ENCODE data around the gene MCM9.
A peak's percentile ranks its signal among the peaks of the same experiment; 100 is the strongest.

Gene MCM9

GRCh38 chr6:118931436-118931835, 3.5 kb downstream of the MCM9 start:
- no peak for DNase-seq

- DNase-seq: no peak
These were observed 4.3 kb downstream of the MCM9 start for GRCh38 chr6:118930680-118931079.

- no peak for DNase-seq
These were observed 11.9 kb downstream of the MCM9 start for GRCh38 chr6:118923035-118923434.

- no peak for DNase-seq
These were observed 13.9 kb downstream of the MCM9 start for GRCh38 chr6:118921084-118921483.

- no peak for DNase-seq
These were observed 16.6 kb downstream of the MCM9 start for GRCh38 chr6:118918329-118918725.

GRCh38 chr6:118917546-118918328, 17.2 kb downstream of the MCM9 start:
- no peak for DNase-seq

GRCh38 chr6:118914598-118914997, 20.4 kb downstream of the MCM9 start:
- no peak for DNase-seq

- DNase-seq: no peak
These were observed 21.8 kb downstream of the MCM9 start for GRCh38 chr6:118913161-118913560.

- no peak for DNase-seq
These were observed 22.3 kb downstream of the MCM9 start for GRCh38 chr6:118912646-118913045.

- DNase-seq: no peak
These were observed 26.5 kb downstream of the MCM9 start for GRCh38 chr6:118908441-118908840.

GRCh38 chr6:118905851-118906250, 29.1 kb downstream of the MCM9 start:
- DNase-seq: no peak

GRCh38 chr6:118905084-118905483, 29.9 kb downstream of the MCM9 start:
- no peak for DNase-seq

GRCh38 chr6:118903691-118904090, 31.3 kb downstream of the MCM9 start:
- no peak for DNase-seq

- no peak for DNase-seq
These were observed 31.8 kb downstream of the MCM9 start for GRCh38 chr6:118903138-118903537.

GRCh38 chr6:118902726-118903125, 32.2 kb downstream of the MCM9 start:
- no peak for DNase-seq

- peak; percentile 17 for DNase-seq
These were observed 35.0 kb downstream of the MCM9 start for GRCh38 chr6:118899948-118900347.

GRCh38 chr6:118897386-118897785, 37.6 kb downstream of the MCM9 start:
- DNase-seq: no peak

GRCh38 chr6:118896339-118897136, 38.4 kb downstream of the MCM9 start:
- no peak for DNase-seq

- no peak for DNase-seq
These were observed 39.1 kb downstream of the MCM9 start for GRCh38 chr6:118895859-118896258.

GRCh38 chr6:118895261-118895560, 39.7 kb downstream of the MCM9 start:
- DNase-seq: no peak

GRCh38 chr6:118894425-118895260, 40.3 kb downstream of the MCM9 start:
- DNase-seq: peak; percentile 61

- DNase-seq: peak; percentile 96
These were observed 41.0 kb downstream of the MCM9 start, which contains the start of gene ASF1A for GRCh38 chr6:118893807-118894424. Gene ASF1A (plus strand): TSS chr6:118894152. CDS start chr6:118894414, 262 bp downstream.
